ENCODE measurements around the gene P2RY10.

DNA sequence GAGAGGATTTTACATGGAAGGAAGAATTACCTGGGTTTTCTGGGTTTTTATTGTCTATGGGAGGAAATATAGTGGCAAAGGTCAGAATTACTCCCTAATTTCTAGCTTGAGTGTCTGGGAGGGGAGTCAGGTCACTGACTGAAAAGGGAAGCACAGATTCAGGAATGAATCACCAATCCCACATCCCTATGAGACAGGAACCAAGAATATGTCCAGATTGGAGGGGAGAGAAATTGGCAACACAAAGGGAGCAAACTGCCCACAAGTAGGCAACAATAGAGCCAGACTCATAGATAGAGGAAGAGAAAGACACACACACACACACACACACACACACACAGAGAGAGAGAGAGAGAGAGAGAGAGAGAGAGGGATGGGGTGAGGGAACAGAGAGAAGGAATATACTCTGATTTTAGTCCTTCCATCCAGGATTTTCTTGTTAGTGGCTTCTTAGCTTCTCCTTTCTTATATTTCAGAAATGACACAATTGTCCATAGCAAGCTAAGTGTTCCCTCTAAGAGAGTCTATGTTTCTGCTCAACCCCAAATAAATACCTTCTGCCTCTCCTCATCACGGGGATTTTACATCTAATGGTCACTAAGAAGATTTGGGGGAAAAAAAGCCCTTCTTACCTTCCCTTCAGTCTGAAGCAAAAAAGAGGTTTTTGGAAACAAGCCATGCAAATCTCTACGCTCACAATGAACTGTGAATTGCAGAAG, 12.0 kb downstream of the P2RY10 start:
- no peak for TF ChIP-seq EZH2phosphoT487 (IDR thresholded peaks at IDR 0.05; ENCODE audit: borderline replicate concordance, low read length)
- TF ChIP-seq, protein P1, sequence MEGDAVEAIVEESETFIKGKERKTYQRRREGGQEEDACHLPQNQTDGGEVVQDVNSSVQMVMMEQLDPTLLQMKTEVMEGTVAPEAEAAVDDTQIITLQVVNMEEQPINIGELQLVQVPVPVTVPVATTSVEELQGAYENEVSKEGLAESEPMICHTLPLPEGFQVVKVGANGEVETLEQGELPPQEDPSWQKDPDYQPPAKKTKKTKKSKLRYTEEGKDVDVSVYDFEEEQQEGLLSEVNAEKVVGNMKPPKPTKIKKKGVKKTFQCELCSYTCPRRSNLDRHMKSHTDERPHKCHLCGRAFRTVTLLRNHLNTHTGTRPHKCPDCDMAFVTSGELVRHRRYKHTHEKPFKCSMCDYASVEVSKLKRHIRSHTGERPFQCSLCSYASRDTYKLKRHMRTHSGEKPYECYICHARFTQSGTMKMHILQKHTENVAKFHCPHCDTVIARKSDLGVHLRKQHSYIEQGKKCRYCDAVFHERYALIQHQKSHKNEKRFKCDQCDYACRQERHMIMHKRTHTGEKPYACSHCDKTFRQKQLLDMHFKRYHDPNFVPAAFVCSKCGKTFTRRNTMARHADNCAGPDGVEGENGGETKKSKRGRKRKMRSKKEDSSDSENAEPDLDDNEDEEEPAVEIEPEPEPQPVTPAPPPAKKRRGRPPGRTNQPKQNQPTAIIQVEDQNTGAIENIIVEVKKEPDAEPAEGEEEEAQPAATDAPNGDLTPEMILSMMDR (conservative IDR thresholded peaks at IDR 0.05; ENCODE audit: low read depth, low read length): no peak
- TF ChIP-seq EZH2 (IDR thresholded peaks at IDR 0.05; ENCODE audit: low read length, unreplicated experiment): no peak
